Measurements from ENCODE around the gene HTT. TPM values are rescaled to one million over a fixed set of nuclear protein-coding genes. Genes with fewer than 3 reads are reported as not detected.

HTT gene
- total RNA-seq, 1 donor from 2014 or later, result 50.1 TPM

- DNase-seq (ENCODE audit: low spot score in 2 of 2) (no peak), FAIRE-seq (no peak)
Measured at GRCh38 chr4:3276986-3277385, 202.5 kb downstream of the HTT start.

- DNase-seq (ENCODE audit: low spot score in 2 of 2), result no peak
- FAIRE-seq, result no peak
Measured at GRCh38 chr4:3280466-3280865, 206.0 kb downstream of the HTT start.

- FAIRE-seq (no peak), DNase-seq (ENCODE audit: low spot score in 2 of 2) (no peak)
Measured at GRCh38 chr4:3283483-3283882, 209.0 kb downstream of the HTT start.

GRCh38 chr4:3283916-3284315 is 209.4 kb downstream of the HTT start:
- DNase-seq (ENCODE audit: low spot score in 2 of 2), result no peak
- FAIRE-seq, result no peak

- FAIRE-seq, result no peak
Measured at GRCh38 chr4:3284734-3285557, 210.5 kb downstream of the HTT start.

GRCh38 chr4:3285558-3286334 is 211.3 kb downstream of the HTT start:
- DNase-seq (ENCODE audit: low spot score in 2 of 2) (no peak), FAIRE-seq (no peak)

More at GRCh38 chr4:3284734-3285557, 210.5 kb downstream of the HTT start:
- no peak for DNase-seq (ENCODE audit: low spot score in 2 of 2)

GRCh38 chr4:3286335-3287175 is 212.1 kb downstream of the HTT start:
- DNase-seq (ENCODE audit: low spot score in 2 of 2) (no peak), FAIRE-seq (no peak)

GRCh38 chr4:3287271-3287971 is 212.9 kb downstream of the HTT start:
- FAIRE-seq, result no peak
- DNase-seq (ENCODE audit: low spot score in 2 of 2), result no peak

- no peak for FAIRE-seq
- DNase-seq (ENCODE audit: low spot score in 2 of 2), result no peak
Measured at GRCh38 chr4:3287972-3288570, 213.6 kb downstream of the HTT start.

- FAIRE-seq (no peak), DNase-seq (ENCODE audit: low spot score in 2 of 2) (no peak)
Measured at GRCh38 chr4:3288571-3289094, 214.2 kb downstream of the HTT start.

GRCh38 chr4:3290476-3290875 is 216.0 kb downstream of the HTT start:
- no peak for FAIRE-seq
- DNase-seq (ENCODE audit: low spot score in 2 of 2), result no peak

- FAIRE-seq (no peak), DNase-seq (ENCODE audit: low spot score in 2 of 2) (no peak)
Measured at GRCh38 chr4:3290889-3291321, 216.4 kb downstream of the HTT start.

- no peak for DNase-seq (ENCODE audit: low spot score in 2 of 2)
Measured at GRCh38 chr4:3291411-3291968, 217.0 kb downstream of the HTT start.

GRCh38 chr4:3291969-3292570 is 217.6 kb downstream of the HTT start:
- DNase-seq (ENCODE audit: low spot score in 2 of 2), result peak; percentile 69 to 75
- no peak for FAIRE-seq

More at GRCh38 chr4:3291411-3291968, 217.0 kb downstream of the HTT start:
- FAIRE-seq, result no peak

- FAIRE-seq, result no peak
- peak; percentile 100 for DNase-seq (ENCODE audit: low spot score in 2 of 2)
Measured at GRCh38 chr4:3292571-3293400, 218.3 kb downstream of the HTT start, which contains the start of gene RGS12. TSS of gene RGS12 (plus strand) at chr4:3293021. CDS start at chr4:3316171, 23,150 bp downstream.
